Measurements from ENCODE around the gene TNN. TPM values are rescaled to one million over a fixed set of nuclear protein-coding genes. Genes with fewer than 3 reads are reported as not detected.

Gene TNN
- polyA plus RNA-seq, 1 donor from 2014 or later: not detected

DNA sequence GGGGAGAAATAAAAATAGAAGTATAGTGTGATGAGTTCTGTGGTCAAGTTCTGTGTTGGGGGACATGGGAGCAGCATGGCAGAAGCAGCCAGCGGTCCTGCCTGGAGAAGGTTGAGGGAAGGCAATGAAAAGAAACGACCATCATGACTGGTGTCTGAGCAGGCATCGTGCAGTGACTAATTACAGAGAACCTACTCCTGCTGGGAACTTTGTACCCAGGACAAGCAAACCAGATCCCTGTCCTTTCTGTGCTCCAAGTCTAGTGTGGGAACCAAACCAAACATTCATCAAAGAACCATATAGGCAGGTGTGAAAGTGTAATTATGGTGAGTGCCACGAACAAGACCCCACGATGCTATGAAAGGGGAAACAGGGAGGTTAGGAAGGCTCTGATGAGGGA lies 99.1 kb downstream of the TNN start:
- H3K9ac ChIP-seq (ENCODE audit: low read length): no peak overlapping the region
- no peaks in the 10 kb centered on the region for H3F3A ChIP-seq (ENCODE audit: insufficient read depth, low read length, poor library complexity, severe bottlenecking)
- H3K27ac ChIP-seq (ENCODE audit: low read length): no peak overlapping the region
- no peak overlapping the region for H3K4me2 ChIP-seq (ENCODE audit: low read length)
- no peaks in the 10 kb centered on the region for H3K9me3 ChIP-seq (ENCODE audit: low read length)
- H3K4me3 ChIP-seq (ENCODE audit: low read length): no peak overlapping the region
- TF ChIP-seq, protein P1, sequence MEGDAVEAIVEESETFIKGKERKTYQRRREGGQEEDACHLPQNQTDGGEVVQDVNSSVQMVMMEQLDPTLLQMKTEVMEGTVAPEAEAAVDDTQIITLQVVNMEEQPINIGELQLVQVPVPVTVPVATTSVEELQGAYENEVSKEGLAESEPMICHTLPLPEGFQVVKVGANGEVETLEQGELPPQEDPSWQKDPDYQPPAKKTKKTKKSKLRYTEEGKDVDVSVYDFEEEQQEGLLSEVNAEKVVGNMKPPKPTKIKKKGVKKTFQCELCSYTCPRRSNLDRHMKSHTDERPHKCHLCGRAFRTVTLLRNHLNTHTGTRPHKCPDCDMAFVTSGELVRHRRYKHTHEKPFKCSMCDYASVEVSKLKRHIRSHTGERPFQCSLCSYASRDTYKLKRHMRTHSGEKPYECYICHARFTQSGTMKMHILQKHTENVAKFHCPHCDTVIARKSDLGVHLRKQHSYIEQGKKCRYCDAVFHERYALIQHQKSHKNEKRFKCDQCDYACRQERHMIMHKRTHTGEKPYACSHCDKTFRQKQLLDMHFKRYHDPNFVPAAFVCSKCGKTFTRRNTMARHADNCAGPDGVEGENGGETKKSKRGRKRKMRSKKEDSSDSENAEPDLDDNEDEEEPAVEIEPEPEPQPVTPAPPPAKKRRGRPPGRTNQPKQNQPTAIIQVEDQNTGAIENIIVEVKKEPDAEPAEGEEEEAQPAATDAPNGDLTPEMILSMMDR (IDR thresholded peaks at IDR 0.05; ENCODE audit: poor library complexity, severe bottlenecking): no peak
- TF ChIP-seq EZH2 (IDR thresholded peaks at IDR 0.05; ENCODE audit: borderline replicate concordance, insufficient read depth, low read length, poor library complexity, severe bottlenecking) (no peak), RAD21 (conservative IDR thresholded peaks at IDR 0.05) (no peak)
- no peak overlapping the region for H2AFZ ChIP-seq (ENCODE audit: low read depth, low read length)
- H4K20me1 ChIP-seq (ENCODE audit: insufficient read depth): no peaks in the 10 kb centered on the region
- H3K9me2 ChIP-seq (ENCODE audit: insufficient read depth, low read length): no peaks in the 10 kb centered on the region
- H3K36me3 ChIP-seq (ENCODE audit: insufficient read depth, low read length): no peaks in the 10 kb centered on the region
- no peaks in the 10 kb centered on the region for H3K27me3 ChIP-seq (ENCODE audit: insufficient read depth, low read depth, low read length)
- H3K79me2 ChIP-seq (replicated peaks; ENCODE audit: insufficient read depth, low read length): no peaks in the 10 kb centered on the region

DNA sequence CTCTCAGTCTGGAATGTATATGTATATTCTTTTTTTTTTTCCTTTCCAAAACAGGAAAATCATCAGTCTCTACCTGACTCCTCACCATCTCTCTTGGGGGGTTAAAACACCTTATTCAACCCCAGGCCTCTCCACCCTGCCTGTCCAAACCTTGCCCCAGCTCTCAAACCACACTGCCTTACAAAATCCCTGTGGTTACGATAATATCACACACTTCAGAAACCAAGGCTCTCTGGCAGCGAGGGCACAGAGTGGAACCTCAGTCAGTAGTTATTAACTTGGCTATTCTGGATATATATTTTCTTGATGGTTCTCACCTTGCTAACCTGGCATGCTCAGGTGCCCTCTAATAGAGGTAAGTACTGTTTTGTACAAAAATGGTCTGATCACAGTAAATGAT lies 100.2 kb downstream of the TNN start:
- Histone ChIP-seq H3K27me3 (ENCODE audit: insufficient read depth, low read depth, low read length) (no peaks in the 10 kb centered on the region), H3K4me2 (ENCODE audit: low read length) (no peak overlapping the region), H3K9me3 (ENCODE audit: low read length) (no peaks in the 10 kb centered on the region), H3K36me3 (ENCODE audit: insufficient read depth, low read length) (no peaks in the 10 kb centered on the region), H3F3A (ENCODE audit: insufficient read depth, low read length, poor library complexity, severe bottlenecking) (no peaks in the 10 kb centered on the region), H3K27ac (ENCODE audit: low read length) (no peak overlapping the region), H3K9me2 (ENCODE audit: insufficient read depth, low read length) (no peaks in the 10 kb centered on the region), H3K9ac (ENCODE audit: low read length) (no peak overlapping the region), H3K4me3 (ENCODE audit: low read length) (no peak overlapping the region), H2AFZ (ENCODE audit: low read depth, low read length) (no peak overlapping the region), H4K20me1 (ENCODE audit: insufficient read depth) (no peaks in the 10 kb centered on the region), H3K79me2 (replicated peaks; ENCODE audit: insufficient read depth, low read length) (no peaks in the 10 kb centered on the region)
- no peak for TF ChIP-seq RAD21 (conservative IDR thresholded peaks at IDR 0.05)
- TF ChIP-seq, protein P1 (IDR thresholded peaks at IDR 0.05; ENCODE audit: poor library complexity, severe bottlenecking): no peak
- no peak for TF ChIP-seq MXI1 (conservative IDR thresholded peaks at IDR 0.05; ENCODE audit: poor library complexity, severe bottlenecking)
- TF ChIP-seq POLR2AphosphoS5 (IDR thresholded peaks at IDR 0.05): no peak
- no peak for TF ChIP-seq SMC3 (conservative IDR thresholded peaks at IDR 0.05; ENCODE audit: poor library complexity)
- TF ChIP-seq, protein P2, sequence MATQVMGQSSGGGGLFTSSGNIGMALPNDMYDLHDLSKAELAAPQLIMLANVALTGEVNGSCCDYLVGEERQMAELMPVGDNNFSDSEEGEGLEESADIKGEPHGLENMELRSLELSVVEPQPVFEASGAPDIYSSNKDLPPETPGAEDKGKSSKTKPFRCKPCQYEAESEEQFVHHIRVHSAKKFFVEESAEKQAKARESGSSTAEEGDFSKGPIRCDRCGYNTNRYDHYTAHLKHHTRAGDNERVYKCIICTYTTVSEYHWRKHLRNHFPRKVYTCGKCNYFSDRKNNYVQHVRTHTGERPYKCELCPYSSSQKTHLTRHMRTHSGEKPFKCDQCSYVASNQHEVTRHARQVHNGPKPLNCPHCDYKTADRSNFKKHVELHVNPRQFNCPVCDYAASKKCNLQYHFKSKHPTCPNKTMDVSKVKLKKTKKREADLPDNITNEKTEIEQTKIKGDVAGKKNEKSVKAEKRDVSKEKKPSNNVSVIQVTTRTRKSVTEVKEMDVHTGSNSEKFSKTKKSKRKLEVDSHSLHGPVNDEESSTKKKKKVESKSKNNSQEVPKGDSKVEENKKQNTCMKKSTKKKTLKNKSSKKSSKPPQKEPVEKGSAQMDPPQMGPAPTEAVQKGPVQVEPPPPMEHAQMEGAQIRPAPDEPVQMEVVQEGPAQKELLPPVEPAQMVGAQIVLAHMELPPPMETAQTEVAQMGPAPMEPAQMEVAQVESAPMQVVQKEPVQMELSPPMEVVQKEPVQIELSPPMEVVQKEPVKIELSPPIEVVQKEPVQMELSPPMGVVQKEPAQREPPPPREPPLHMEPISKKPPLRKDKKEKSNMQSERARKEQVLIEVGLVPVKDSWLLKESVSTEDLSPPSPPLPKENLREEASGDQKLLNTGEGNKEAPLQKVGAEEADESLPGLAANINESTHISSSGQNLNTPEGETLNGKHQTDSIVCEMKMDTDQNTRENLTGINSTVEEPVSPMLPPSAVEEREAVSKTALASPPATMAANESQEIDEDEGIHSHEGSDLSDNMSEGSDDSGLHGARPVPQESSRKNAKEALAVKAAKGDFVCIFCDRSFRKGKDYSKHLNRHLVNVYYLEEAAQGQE (IDR thresholded peaks at IDR 0.05; ENCODE audit: borderline replicate concordance): no peak
- TF ChIP-seq EZH2 (IDR thresholded peaks at IDR 0.05; ENCODE audit: borderline replicate concordance, insufficient read depth, low read length, poor library complexity, severe bottlenecking): no peak
- TF ChIP-seq TAF1 (IDR thresholded peaks at IDR 0.05; ENCODE audit: low read depth): no peak
- no peak for TF ChIP-seq EP300 (conservative IDR thresholded peaks at IDR 0.05; ENCODE audit: poor library complexity, severe bottlenecking)
